ENCODE results near the gene CACUL1.
"Not testable (repeated sequence)": the region's sequence is repeated elsewhere in the genome, so short reads cannot be mapped to it uniquely, and the experiment has no call there.

The CACUL1 gene

DNA sequence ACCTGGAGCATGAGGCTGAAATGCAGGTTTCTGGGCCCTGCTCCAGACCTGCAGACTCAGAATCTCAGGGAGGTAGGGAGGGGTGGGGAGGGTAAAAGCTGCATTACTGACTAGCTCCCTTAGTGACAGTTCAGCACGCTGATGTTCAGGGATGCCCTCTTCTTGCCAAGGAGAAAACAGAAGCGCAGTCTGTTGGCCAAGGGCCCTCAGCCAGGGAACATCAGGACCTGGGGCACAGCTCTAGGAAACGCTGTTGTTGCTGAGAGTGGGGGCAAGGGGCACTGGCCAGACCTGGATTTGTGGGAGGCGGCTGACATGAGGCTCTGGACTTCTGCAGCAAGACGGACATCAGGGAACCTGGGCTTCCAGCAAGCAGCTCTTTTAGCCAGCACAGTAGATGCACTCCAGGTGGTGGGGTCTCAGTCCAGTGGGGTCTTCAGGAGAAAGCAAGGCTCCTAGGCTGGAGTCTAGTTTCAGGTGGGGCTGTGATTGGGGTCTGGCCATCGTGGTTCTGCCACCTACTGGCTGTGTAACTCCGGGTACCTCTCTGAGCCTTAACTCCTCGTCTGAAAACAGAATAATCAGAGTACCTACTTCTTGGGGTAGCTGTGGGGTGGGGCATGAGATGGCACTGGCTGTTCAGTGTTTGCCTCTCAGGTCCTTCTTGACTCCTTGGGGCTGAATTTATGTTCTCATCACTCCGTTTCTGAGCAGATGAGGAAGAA lies 86.4 kb downstream of the CACUL1 start:
- Mint-ChIP-seq H3K9me3 (ENCODE audit: low read depth) (no peaks in the 10 kb centered on the region), H3K36me3 (no peaks in the 10 kb centered on the region), H3K4me1 (ENCODE audit: low read depth) (peaks cover 35% of the 10 kb centered on the region), H3K27ac (no peak overlapping the region), H3K27me3 (no peaks in the 10 kb centered on the region), H3K4me3 (no peak overlapping the region)

DNA sequence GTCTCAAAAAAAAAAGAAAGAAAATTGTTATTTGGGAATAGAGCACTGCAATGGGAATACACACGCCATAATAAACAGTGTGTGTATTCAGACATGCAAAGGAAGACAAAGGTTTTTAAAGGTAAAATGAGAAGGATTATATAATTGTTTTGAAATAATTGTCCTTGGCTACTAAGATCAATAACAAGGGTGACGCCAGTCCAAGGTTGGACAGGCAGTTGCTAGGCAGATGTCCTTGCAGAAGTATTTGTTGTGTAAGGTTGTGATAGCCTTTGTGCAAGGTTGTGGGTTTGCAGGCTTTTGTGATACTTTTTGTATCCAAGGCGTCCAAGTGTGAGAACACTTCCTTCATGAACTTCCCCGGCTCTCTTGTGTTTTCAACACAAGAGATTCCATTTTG lies 87.0 kb downstream of the CACUL1 start:
- no peaks in the 10 kb centered on the region for H3K36me3 Mint-ChIP-seq
- H3K27ac Mint-ChIP-seq, result no peak overlapping the region
- H3K4me1 Mint-ChIP-seq (ENCODE audit: low read depth), result peaks cover 41% of the 10 kb centered on the region
- no peaks in the 10 kb centered on the region for H3K27me3 Mint-ChIP-seq
- H3K4me3 Mint-ChIP-seq, result no peak overlapping the region
- H3K9me3 Mint-ChIP-seq (ENCODE audit: low read depth), result no peaks in the 10 kb centered on the region

GRCh38 chr10:118666350-118666749 lies 88.4 kb downstream of the CACUL1 start:
- H3K4me3 Mint-ChIP-seq, result no peak overlapping the region
- H3K27me3 Mint-ChIP-seq, result no peaks in the 10 kb centered on the region
- peaks cover 52% of the 10 kb centered on the region for H3K4me1 Mint-ChIP-seq (ENCODE audit: low read depth)
- peaks cover 2% of the 10 kb centered on the region for H3K36me3 Mint-ChIP-seq
- peaks cover 5% of the 10 kb centered on the region for H3K9me3 Mint-ChIP-seq (ENCODE audit: low read depth)
- no peak overlapping the region for H3K27ac Mint-ChIP-seq

DNA sequence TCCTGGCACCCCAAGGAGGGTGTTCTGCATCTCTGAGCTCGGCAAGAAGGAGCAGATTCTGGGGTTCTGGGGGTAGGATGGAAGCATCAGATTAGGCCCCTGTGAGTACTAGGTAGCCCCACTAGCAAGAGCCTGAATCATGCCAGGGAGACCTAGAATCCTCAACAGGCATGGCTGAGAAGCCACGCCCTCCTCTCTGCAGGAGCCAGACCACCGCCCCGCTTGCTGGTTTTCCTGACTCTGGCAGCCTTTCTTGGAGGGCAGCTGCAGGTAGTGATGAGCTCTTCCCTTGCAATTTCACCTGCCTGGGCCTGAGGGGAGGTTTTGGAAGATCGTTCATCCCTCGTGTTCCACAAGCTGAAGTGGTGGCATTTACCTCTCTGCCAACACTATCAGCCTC lies 90.4 kb downstream of the CACUL1 start:
- Mint-ChIP-seq H3K27ac (no peak overlapping the region), H3K4me3 (no peak overlapping the region), H3K9me3 (ENCODE audit: low read depth) (peaks cover 13% of the 10 kb centered on the region), H3K4me1 (ENCODE audit: low read depth) (peaks cover 58% of the 10 kb centered on the region), H3K36me3 (peaks cover 10% of the 10 kb centered on the region), H3K27me3 (no peaks in the 10 kb centered on the region)

DNA sequence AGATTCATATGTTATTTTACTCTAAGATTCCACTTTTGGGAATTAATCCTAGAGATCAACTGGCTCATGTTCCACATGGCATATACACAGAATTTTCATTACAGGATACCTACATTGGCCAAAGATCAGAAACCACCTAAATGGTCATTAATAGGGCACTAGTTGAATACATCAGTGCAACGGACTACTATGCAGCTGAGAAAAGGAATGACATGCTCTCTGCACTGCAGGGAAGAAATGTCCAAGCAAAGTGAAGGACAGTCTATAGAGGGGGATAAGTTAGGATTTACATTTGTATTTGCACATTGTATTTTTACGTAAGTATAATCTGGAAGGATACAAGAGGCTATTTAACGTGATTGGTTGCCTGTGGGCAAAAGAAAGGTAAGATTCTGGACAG lies 91.6 kb downstream of the CACUL1 start:
- H3K4me3 Mint-ChIP-seq, result peak overlapping the region; percentile 3
- peaks cover 59% of the 10 kb centered on the region for H3K4me1 Mint-ChIP-seq (ENCODE audit: low read depth)

GRCh38 chr10:118662228-118663035 lies 92.3 kb downstream of the CACUL1 start:
- H3K27me3 Mint-ChIP-seq, result no peaks in the 10 kb centered on the region
- peak overlapping the region; percentile 62 for H3K4me3 Mint-ChIP-seq
- peaks cover 13% of the 10 kb centered on the region for H3K9me3 Mint-ChIP-seq (ENCODE audit: low read depth)
- peaks cover 65% of the 10 kb centered on the region for H3K4me1 Mint-ChIP-seq (ENCODE audit: low read depth)
- no peak overlapping the region for H3K27ac Mint-ChIP-seq
- H3K36me3 Mint-ChIP-seq, result peaks cover 10% of the 10 kb centered on the region

More for the DNA sequence above, 91.6 kb downstream of the CACUL1 start:
- no peaks in the 10 kb centered on the region for H3K27me3 Mint-ChIP-seq
- peaks cover 10% of the 10 kb centered on the region for H3K36me3 Mint-ChIP-seq
- H3K9me3 Mint-ChIP-seq (ENCODE audit: low read depth), result peaks cover 13% of the 10 kb centered on the region
- H3K27ac Mint-ChIP-seq, result no peak overlapping the region

- H3K27me3 Mint-ChIP-seq, result no peaks in the 10 kb centered on the region
- peaks cover 70% of the 10 kb centered on the region for H3K4me1 Mint-ChIP-seq (ENCODE audit: low read depth)
Observed at GRCh38 chr10:118658762-118659161, 96.0 kb downstream of the CACUL1 start.

GRCh38 chr10:118658168-118658567 lies 96.6 kb downstream of the CACUL1 start:
- peak overlapping the region; percentile 48 for H3K27ac Mint-ChIP-seq
- peak overlapping the region; percentile 65 for H3K4me3 Mint-ChIP-seq
- H3K36me3 Mint-ChIP-seq, result peaks cover 17% of the 10 kb centered on the region
- H3K27me3 Mint-ChIP-seq, result not testable (repeated sequence)
- peaks cover 65% of the 10 kb centered on the region for H3K4me1 Mint-ChIP-seq (ENCODE audit: low read depth)
- peaks cover 30% of the 10 kb centered on the region for H3K9me3 Mint-ChIP-seq (ENCODE audit: low read depth)

More at GRCh38 chr10:118658762-118659161, 96.0 kb downstream of the CACUL1 start:
- H3K27ac Mint-ChIP-seq, result no peak overlapping the region
- no peak overlapping the region for H3K4me3 Mint-ChIP-seq
- H3K36me3 Mint-ChIP-seq, result peaks cover 17% of the 10 kb centered on the region
- peaks cover 30% of the 10 kb centered on the region for H3K9me3 Mint-ChIP-seq (ENCODE audit: low read depth)

DNA sequence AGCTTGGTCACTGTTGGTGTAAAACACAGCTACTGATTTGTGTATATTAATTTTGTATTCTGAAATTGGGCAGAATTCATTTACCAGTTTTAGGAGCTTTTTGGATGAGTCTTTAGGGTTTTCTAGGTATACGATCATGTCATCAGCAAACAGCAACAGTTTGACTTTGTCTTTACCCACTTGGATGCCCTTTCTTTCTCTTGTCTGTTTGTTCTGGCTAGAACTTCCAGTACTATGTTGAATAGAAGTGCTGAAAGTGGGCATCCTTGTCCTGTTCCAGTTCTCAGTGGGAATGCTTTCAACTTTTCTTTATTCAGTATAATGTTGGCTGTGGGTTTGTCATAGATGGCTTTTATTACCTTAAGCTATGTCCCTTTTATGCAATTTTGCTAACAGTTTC lies 109.5 kb downstream of the CACUL1 start:
- Mint-ChIP-seq H3K9me3 (ENCODE audit: low read depth) (peaks cover 14% of the 10 kb centered on the region), H3K36me3 (peaks cover 14% of the 10 kb centered on the region)
- H3K27me3 Mint-ChIP-seq; H3K27ac Mint-ChIP-seq; H3K4me1 Mint-ChIP-seq (ENCODE audit: low read depth); H3K4me3 Mint-ChIP-seq: not testable (repeated sequence)

DNA sequence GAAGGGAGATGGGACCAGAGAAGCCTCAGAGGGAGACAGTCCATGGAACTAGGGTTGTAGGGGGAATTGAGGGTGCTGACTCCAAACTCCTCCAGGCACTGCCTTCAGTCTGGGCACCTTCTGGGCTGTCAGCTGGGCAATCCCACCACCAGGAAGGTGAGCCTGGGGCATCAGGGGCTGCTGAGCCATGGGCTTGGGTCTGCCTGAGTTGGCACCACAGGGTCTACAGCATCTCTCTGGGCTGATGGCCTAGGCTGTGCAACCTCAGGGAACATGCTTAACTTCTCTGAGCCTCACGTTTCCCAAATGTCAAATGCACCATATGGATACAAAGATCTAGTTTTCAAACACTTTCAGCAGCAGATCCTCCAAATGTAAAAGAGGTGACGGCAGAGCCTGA lies 112.5 kb downstream of the CACUL1 start:
- H3K36me3 Mint-ChIP-seq, result peaks cover 9% of the 10 kb centered on the region
- no peak overlapping the region for H3K27ac Mint-ChIP-seq
- H3K27me3 Mint-ChIP-seq, result no peaks in the 10 kb centered on the region
- H3K9me3 Mint-ChIP-seq (ENCODE audit: low read depth), result peaks cover 7% of the 10 kb centered on the region
- H3K4me3 Mint-ChIP-seq, result no peak overlapping the region
- H3K4me1 Mint-ChIP-seq (ENCODE audit: low read depth), result peaks cover 3% of the 10 kb centered on the region

GRCh38 chr10:118638680-118639079 lies 116.1 kb downstream of the CACUL1 start:
- Mint-ChIP-seq H3K27me3 (no peaks in the 10 kb centered on the region), H3K4me3 (no peak overlapping the region), H3K36me3 (peaks cover 6% of the 10 kb centered on the region), H3K27ac (no peak overlapping the region), H3K9me3 (ENCODE audit: low read depth) (peaks cover 3% of the 10 kb centered on the region), H3K4me1 (ENCODE audit: low read depth) (no peaks in the 10 kb centered on the region)

- Mint-ChIP-seq H3K9me3 (ENCODE audit: low read depth) (peaks cover 3% of the 10 kb centered on the region), H3K4me1 (ENCODE audit: low read depth) (no peaks in the 10 kb centered on the region), H3K27ac (no peak overlapping the region), H3K4me3 (no peak overlapping the region), H3K36me3 (peaks cover 6% of the 10 kb centered on the region), H3K27me3 (no peaks in the 10 kb centered on the region)
Observed at GRCh38 chr10:118635674-118636402, 118.9 kb downstream of the CACUL1 start.

GRCh38 chr10:118633786-118634185 lies 121.0 kb downstream of the CACUL1 start:
- H3K27me3 Mint-ChIP-seq, result no peaks in the 10 kb centered on the region
- H3K4me1 Mint-ChIP-seq (ENCODE audit: low read depth), result no peaks in the 10 kb centered on the region
- H3K36me3 Mint-ChIP-seq, result no peaks in the 10 kb centered on the region
- no peak overlapping the region for H3K4me3 Mint-ChIP-seq
- H3K9me3 Mint-ChIP-seq (ENCODE audit: low read depth), result no peaks in the 10 kb centered on the region
- no peak overlapping the region for H3K27ac Mint-ChIP-seq

- Mint-ChIP-seq H3K27me3 (no peaks in the 10 kb centered on the region), H3K36me3 (no peaks in the 10 kb centered on the region)
Observed at GRCh38 chr10:118629211-118629610, 125.6 kb downstream of the CACUL1 start.

DNA sequence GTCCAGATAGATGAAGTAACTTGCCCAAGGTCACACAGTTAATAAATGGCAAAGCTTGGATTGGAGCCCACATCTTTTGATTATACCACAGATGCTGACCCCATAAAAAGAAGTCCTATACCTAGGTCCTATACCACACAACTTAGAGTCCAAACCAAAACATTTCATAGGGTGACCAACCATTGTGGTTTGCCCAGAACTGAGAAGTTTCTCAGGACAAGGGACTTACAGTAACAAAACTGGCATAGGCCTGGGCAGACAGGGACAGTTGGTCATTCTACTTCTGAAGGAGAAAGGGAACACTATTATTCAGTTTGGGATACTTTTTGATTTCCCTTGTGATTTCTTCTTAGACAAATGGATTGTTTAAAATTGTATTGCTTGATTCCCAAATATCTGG lies 126.4 kb downstream of the CACUL1 start:
- Mint-ChIP-seq H3K9me3 (ENCODE audit: low read depth) (no peaks in the 10 kb centered on the region), H3K4me3 (no peak overlapping the region), H3K27ac (no peak overlapping the region), H3K36me3 (no peaks in the 10 kb centered on the region), H3K4me1 (ENCODE audit: low read depth) (no peaks in the 10 kb centered on the region), H3K27me3 (no peaks in the 10 kb centered on the region)

More at GRCh38 chr10:118629211-118629610, 125.6 kb downstream of the CACUL1 start:
- no peaks in the 10 kb centered on the region for H3K4me1 Mint-ChIP-seq (ENCODE audit: low read depth)
- no peak overlapping the region for H3K4me3 Mint-ChIP-seq
- no peak overlapping the region for H3K27ac Mint-ChIP-seq
- H3K9me3 Mint-ChIP-seq (ENCODE audit: low read depth), result no peaks in the 10 kb centered on the region
